GM21528 (cell line): Measurements from ENCODE around the gene SCARB1.

Experiments
- ATAC-seq: cut with Tn5 transposase; IDR thresholded peaks from one replicate; pipeline ENCODE4 v1.9.1; 2021; ENCODE audit warnings: mild to moderate bottlenecking, moderate library complexity; ENCODE audit not compliant: unreplicated experiment, low FRiP score

Gene SCARB1

DNA sequence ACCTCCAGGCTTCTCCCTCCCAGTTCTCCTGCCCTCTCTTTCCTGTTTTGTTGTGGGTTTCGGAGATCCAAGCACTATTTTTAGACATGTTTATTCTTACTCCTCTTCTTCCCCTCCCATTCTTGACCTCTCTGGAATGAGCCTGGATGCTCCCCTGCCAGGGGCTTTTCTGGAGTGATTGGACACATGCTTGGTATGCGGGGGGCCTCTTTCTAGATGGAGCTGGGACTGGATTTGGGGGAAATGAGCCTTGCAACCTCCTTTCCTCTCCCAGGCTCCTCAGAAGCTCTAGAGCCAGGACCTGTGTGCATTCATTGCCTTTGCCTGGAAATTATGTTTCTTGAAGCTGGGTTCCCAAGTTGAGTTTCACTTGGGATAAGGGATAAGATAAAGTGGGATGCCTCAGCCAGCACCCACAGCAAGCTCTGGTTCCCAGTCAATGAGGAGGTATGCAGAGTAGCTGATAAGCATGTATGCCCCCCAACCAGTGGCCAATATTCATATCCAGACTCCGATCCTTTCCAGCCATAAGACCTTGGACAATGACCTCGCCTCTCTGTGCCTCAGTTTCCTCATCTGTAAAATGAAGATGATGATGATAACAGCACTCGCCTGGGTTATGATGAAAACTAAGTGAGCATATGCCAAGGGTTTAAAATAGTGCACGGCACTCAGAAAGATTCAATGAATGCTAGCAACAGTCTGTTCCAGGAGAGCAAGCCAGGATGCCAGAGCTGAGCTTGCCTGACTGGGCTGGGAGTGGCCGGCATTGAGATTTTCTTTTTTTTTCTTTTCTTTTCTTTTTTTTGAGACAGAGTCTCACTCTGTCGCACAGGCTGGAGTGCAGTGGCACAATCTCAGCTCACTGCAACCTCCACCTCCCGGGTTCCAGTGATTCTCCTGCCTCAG, 97.8 kb downstream of the SCARB1 start:
- no peak for ATAC-seq

DNA sequence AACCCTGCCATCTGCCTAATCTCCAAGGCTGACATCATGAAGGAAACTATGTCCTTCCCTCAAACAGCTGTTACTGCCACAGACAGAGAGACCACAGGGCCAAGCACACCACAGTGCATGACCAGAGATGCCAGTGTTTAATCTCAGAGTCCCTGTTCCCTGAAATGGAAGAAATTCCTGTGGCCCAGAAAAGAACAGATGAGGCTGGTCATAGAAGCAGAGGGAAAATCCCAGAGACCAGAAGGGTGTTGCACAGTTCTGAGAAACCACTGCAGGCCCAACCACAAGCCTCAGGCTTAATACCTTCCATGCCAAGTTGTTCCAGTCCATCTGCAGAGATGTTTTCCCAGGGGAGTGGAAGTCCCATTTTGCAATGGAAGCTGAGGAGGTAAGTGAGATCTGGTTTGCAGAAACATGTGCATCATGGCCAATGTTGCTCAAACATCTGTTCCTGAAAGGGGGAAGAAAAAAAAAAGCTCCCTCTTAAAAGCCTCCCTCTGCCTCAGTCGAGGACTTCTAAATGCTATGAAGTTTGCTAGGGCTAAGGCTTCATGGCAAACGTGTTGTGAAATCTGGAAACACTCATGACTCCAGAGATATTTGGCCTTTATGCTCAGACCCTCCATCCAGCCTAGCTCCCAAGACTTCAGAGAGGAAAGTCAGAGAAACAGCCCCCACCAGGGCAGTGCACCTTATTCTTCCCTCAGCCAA, 98.6 kb downstream of the SCARB1 start:
- no peak for ATAC-seq

DNA sequence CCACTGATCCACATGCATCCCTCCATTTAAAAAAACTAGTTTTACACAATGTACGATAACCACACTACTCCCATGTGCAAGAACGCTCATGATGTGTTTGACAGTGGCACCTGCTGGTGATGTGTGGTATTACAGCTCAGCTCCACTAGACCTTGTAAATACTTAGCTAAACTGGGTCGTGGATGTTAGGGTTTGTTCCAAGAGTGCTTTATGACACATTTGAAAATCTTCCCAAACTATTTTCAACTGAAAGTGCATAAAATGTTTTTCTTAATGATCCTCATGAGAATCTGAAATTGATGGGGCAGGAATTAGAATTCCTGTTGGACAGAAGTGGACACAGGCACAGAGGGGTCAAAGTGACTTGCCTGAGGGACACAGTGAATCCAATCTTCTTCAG, 99.2 kb downstream of the SCARB1 start:
- no peak for ATAC-seq

DNA sequence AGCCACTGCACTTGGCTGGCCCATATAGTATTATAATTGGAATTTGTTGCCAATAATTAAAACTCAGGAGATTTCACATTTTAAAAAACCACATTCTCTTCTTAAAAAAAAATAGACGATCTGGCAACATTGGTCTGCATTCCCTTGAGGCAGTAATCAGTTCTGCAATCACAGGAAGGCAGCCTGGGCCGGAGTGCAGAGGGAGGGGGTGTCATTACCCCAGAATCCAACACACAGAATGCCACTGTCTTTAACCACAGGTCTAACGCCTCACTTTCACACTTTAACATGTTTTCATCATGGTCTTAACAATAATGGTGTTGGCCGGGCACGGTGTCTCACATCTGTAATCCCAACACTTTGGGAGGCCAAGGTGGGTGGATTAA, 100.1 kb downstream of the SCARB1 start:
- no peak for ATAC-seq

DNA sequence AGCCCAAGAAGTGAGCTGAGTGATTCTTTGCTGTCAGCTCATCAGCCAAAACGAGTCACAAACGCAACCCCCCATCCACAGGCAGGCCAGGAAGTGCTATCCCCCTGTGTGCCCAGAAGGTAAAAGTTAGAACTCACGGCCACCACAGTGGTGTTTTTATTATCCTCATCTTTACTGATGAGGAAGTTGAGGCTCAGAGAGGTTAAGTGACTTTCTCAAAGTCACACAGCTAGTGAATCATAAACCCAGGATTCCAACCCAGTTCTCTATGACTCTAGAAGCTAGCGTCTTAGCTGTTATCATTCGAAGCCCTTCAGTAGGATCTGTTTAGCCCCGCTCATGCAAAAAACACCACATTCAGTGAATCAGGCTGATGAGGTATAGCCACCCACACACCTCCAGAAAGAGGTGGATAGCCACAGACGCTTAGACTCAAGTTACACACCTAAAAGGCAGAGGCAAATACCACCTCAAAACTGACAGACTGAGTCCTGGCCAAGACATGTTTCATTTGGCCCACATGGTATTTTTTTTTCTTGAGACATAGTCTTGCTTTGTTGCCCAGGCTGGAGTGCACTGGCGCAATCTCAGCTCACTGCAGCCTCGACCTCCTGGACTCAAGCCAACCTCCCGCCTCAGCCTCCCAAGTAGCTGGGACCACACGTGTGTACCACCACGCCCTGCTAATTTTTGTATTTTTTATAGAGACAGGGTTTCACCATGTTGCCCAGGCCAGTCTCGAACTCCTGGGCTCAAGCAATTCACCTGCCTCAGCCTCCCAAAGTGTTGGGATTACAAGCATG, 100.7 kb downstream of the SCARB1 start:
- ATAC-seq = no peak

DNA sequence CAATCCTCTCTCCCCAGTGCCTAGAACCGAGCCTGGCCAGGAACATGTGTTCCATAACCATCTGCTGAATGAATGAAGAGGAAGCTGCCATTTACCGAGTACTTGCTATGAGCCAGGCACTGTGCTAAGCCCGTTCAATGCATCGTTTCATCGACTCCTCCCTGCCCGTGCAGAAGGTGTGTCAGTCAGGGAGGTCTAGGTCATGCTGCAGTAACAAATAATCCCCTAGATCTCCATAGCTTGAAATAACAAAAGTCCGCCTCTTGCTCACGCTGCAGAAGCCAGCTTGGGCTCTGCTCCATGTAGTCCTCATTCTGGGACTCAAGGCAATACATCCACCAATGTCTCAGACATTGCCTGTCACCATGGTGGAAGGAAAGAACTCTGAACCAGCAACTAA, 101.3 kb downstream of the SCARB1 start:
- no peak for ATAC-seq

DNA sequence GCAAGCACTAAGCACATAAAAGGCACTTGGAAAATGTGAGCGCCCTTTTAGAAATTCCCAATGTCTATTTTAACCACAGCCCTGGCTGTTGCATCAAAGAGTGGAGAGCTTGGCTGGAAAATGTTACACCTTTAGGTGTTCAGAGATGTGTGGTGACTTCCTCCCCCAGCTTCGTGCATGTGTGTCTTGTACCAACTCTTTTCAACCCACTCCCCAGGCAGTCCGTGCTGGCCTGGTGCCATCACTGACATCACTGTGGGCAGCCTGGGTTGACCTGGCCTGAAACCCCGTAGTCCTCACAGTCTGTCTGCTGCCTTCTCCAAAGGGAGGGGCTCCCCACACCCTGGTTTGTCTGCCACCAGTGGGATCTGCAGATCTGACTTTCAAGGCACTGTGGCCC, 101.8 kb downstream of the SCARB1 start:
- no peak for ATAC-seq

DNA sequence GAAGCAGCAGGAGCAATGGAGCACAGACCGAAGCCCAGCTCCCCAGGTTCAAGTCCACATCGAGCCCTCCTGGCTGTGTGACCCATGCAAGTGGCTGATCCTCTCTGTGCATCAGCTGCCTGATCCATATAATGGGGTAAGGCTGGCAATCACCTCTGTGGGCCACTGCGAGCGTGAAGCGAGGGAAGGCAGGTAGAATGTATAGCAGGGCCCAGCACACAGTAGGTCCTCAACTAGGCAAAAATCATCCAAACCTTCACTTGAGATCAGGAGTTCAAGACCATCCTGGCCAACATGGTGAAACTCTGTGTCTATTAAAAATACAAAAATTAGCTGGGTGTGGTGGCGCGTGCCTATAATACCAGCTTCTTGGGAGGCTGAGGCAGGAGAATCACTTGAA, 102.6 kb downstream of the SCARB1 start:
- ATAC-seq = no peak

DNA sequence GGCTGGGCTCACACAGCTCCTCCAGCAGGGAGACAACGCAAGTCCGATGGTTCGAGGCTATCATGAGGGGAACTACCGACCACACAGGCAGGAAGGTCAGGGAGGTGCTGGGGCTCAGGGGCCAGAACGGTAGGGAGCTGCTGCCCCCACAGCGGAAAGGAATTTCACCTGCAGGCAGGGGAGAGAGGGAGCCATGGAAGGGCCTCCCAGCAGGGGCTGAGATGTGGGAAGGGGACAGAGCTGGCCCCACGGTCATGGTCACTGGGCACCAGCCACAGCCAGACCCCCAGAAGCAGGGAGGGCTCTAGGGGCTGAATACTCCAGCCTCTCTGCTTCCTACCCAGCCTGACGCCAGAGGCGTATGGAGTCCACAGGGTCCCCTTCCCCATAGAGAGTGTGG, 103.1 kb downstream of the SCARB1 start:
- no peak for ATAC-seq

DNA sequence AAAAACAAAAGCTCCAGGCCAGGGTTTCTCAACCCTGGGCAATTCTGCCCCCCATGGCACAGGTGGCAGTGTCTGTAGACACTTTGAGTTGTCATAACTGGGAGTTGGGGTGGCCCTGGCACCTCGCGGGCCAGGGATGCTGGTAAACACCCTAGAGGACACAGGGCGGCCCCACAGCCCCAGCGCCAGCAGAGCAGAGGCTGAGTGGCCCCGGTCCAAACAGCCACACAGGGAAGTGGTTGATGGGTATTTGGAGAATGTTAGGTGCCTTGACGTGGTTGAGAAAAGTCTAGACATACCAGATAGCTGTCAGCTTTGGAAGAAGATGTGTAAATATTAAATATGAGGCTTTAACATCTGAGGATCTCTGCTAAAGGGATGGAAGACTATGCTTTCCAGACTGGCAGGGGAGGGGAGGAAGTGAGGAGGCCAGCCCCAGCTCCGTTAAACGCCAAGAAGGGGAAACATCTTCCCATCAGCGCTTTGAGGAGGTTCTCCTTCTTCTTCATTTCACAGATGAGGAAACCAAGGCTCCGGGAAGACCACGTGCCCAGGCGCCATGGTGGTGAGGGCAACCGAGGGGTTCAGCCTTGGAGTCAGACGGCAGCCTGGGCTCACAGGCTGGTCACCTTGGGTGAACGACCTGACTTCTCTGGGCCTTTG, 103.7 kb downstream of the SCARB1 start:
- no peak for ATAC-seq

DNA sequence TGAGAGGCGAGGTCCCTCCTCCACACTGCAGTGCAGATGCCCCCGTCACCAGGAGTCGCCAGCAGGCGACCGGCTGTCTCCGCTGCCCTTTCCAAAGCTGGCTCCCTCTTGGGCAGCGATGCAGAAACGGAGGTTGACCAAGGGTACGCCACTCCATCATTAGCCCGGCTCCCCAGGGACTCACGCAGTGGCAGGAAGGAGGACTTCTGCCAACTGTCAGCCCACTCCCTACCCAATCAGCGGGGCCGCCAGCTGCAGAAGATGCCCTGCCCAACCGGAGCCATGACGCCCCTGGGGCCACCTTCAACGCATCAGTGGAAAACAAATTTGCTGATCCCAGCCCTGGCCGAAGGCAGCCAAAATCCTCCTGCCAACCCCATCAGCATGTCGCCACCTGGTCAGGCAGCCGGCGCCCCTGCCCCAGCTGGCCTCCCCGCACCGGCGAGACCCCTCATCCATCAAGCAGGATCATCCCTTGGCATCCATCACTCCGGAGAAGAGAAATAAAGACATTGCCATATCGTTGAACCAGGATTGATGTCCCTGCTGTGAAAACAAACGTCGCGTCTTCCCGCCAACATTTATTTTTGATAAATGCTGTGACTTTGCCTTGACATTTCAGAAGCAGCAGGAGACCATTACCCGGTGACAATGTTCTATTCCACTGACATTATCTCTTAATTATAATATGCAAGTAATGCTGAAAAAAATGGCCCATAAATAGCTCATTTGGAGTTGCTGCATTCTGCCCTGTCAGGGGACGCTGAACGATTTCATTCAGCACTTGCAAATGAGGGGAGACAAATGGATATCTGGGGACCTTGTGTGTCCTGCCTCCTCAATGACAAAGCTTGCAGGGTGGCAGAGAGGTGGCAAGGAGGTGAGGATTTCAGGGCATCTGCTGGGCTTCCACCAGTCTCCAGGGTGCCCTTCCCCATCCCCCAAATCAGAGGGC, 105.1 kb downstream of the SCARB1 start:
- ATAC-seq = no peak

DNA sequence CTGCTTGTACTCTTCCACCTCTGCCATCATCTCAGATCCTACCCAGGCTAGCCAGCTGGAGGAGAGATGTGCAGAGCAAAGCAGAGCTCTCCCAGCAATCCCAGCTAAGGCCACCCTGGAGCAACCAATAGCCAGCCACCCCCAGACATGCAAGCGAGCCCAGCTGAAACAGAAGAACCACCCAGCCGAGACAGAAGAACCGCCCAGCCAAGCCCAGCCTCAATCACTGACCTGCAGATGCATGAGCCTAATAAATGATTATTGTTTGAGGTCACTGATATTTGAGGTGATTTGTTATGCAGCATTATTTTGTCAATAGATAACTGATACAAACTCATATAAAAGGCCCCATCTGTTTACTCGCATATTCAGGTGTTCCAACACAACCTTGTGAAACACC, 106.3 kb downstream of the SCARB1 start:
- ATAC-seq = no peak

DNA sequence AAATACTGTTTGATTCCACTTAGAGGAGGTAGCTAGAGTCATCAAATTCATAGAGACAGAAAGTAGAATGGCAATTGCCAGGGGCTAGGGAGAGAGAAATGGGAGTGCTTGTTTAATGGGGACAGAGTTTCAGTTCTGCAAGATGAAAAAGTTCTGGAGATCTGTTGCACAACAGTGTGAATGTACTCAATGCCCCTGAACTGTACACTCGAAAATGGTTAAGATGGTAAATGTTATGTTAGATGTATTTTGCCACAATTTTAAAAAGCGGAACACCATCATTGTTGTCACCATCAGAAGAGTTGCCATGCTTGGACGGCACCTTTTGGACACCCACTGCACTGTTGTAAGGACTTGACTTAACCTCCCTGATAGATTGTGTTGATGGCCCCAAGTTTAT, 106.9 kb downstream of the SCARB1 start:
- ATAC-seq = no peak

DNA sequence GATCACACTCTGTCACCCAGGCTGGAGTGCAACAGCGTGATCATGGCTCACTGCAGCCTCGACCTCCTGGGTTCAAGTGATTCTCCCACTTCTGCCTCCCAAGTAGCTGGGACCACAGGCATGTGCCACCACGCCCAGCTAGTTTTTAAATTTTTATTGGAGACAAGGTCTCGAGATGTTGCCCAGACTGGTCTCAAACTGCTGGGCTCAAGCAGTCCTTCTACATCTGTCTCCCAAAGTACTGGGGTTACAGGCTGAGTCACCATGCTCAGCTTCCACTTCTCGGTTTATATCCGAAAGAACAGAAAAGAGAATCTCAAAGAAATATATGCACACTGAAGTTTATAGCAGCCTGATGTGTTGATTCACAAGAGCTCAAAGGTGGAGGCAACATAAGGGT, 107.5 kb downstream of the SCARB1 start:
- ATAC-seq = no peak

DNA sequence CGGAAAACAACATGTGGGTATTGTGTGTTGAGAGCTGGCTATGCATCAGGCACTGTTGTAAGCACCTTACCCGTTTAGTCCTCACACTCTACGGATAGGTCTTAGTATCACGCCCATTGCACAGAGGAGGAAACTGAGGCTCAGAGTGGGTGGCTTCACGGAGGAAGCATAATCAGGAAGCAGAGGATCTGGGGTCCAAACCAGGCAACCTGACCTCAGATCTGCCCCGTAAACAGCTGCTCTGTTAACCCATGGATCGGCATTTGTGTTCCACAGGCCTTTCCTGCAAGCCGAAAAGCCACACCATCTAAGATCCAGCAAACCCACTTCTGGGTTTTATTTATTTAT, 107.9 kb downstream of the SCARB1 start:
- no peak for ATAC-seq

DNA sequence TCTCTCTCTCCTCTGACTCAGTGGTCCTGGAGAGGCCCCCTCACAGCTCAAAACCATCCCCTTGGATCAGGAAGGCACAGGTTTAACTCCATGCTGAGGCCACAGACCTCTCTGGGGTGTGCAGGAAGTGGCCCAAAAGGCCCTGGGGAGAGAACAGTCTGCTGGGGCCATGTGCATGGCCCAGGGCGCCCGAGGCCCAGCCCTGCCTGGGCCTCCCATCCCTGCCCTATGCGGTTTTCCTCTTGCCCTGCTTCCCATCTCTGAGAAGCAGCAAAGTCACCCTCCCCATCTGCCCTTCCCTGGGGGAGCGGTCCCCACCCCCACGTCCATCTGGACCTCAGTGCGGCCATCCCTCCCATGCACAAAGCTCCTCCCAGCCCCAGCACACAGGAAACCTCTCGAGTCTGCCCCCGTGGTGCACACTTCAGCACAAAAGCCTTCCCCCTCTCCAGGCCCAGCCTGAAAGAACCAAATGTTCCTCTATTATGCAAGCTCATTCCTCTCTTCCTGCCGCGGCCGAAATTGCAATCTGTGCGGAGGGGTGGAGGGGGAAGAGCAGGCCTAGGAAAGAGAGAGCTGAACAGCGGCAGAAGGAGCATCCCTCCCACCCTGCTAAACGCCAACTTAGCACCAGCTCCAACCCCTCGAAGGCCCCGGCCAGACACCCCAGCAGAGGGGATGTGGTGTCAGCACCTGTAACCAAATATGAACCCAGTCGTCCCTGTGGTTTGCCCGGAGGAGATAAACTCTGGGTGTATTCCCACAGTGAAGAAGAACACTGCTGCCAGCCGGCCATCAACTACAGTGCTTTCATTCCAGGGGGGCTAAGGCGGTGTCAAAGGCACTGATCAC, 108.5 kb downstream of the SCARB1 start:
- no peak for ATAC-seq

DNA sequence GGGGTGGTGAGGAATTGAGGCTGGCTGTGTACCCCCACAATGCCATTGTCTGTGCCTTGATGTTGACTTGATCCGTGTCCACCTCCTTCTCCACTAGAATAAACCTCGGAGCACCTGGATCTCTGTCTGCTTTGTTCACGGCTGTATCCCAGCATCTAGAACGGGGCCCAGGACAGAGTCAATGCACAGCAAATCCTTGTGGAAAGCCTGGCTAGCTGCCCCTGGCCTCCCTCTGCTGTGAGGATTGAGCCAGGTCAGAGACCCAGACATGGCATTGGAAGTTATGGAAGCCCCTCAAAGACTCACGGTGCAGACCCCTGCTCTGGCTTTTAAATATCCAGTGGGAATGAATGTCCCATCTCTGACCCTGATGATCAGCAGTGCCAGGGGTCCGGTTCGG, 109.2 kb downstream of the SCARB1 start:
- no peak for ATAC-seq

DNA sequence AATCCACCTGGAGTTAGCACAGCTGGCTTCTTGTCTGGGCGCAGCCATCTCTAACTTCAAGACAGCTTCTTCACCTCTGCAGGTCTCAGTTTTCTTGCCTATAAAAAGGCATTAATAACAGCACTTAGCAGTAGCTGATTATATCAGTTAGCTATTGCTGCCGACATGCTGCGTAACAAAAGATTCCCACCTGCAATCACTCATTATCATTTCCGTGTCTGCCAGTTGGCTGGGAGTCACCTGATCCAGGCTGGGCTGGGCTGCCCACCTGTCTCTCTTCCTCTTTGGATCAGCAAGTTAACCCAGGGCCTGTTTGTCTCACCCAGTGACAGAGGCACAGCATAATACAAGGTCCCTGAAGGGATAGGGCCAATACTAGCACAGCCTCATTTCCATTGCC, 109.7 kb downstream of the SCARB1 start:
- no peak for ATAC-seq

DNA sequence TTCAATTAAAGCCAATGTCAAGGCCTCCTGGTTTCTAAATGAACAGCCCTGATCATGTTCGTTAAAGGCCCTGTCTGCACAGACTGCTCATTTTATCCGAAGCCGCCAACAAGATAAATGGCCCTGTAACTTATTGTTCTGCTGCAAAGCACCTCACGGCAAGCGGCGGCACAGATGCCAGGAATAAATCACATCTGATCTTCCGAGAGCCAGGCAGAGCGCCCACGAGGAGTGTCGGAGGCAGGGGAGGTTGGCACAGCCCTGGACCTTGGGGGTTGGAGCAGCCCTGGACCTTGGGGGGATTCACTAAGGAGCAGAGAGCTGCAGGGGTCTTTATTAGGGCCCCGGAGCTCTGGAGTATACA, 110.5 kb downstream of the SCARB1 start:
- no peak for ATAC-seq
